ENCODE results near the gene CDC37. TPM values are rescaled to one million over a fixed set of nuclear protein-coding genes. Genes with fewer than 3 reads are reported as not detected.

The CDC37 gene
- 119 and 153 TPM in 2 replicates for total RNA-seq

DNA sequence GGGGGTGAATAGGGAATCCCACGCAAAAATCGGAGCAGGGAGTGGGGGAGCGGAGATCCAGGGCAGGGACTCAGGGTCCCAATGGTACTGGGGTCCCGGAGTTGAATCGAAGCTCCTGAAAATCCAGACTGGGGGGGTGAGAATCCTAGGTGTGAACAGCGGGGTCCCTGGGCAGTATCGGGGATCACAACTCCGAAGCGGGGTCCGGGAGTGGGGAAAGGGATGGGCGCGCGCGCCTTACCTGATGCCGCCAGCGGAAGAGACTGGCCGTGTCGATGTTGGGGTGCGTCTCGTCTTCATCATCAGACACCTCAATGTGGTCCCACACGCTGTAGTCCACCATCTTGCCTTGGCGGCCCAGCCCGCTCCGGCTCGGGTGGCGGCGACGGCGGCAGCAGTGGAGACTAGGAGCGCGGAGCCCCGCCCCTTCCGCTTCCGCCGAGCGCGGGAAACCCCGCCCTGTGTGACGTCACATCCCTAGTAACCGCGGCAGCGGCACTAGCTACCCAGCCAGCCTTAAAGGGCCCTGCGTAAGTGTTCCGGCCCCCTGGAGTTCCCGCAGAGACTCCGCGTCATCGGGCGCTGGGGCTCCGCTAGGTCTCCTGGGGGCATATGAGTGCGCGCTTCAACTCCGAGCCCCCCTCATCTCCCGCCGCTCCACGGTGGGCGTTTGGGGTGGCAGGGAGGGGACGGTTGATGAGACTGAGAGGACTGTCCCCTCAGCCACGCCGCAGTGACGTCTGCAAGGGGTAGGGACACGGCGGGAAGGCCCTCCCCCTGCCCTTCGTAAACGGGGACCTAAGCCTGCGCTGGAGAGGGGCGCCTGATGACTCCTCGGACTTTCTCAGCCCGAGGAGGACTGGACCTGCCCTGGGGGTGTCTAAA, at the start of gene CDC37:
CDC37 (minus strand) TSS at position 406 of the 885 bp plus-strand sequence; CDS start at position 343, 63 bp downstream.

DNA sequence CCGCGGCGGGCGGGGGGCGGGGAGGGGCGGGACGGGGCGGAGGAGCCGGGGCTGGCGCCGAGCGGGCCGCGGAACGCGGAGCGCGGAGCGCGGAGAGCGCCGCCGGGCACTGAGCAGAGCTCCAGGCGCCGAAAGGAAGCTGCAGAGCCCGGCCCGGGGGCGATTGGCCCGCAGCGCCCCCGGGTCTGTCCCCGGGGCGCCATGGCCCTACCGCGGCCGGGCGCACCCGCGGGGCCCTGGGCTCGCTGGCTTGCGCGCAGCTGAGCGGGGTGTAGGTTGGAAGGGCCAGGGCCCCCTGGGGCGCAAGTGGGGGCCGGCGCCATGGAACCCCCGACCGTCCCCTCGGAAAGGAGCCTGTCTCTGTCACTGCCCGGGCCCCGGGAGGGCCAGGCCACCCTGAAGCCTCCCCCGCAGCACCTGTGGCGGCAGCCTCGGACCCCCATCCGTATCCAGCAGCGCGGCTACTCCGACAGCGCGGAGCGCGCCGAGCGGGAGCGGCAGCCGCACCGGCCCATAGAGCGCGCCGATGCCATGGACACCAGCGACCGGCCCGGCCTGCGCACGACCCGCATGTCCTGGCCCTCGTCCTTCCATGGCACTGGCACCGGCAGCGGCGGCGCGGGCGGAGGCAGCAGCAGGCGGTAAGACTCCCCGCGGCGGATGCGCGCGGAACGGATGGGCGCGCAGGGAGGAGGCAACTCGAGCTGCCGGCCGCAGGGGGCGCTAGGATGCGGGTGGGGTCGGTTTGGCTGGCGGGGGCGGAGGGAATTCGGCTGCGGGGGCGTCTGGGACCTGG, 17.3 kb upstream of the CDC37 start, which contains the start of gene PDE4A:
PDE4A (plus strand) TSS at position 95 of the 796 bp plus-strand sequence; CDS start at position 322, 227 bp downstream.

DNA sequence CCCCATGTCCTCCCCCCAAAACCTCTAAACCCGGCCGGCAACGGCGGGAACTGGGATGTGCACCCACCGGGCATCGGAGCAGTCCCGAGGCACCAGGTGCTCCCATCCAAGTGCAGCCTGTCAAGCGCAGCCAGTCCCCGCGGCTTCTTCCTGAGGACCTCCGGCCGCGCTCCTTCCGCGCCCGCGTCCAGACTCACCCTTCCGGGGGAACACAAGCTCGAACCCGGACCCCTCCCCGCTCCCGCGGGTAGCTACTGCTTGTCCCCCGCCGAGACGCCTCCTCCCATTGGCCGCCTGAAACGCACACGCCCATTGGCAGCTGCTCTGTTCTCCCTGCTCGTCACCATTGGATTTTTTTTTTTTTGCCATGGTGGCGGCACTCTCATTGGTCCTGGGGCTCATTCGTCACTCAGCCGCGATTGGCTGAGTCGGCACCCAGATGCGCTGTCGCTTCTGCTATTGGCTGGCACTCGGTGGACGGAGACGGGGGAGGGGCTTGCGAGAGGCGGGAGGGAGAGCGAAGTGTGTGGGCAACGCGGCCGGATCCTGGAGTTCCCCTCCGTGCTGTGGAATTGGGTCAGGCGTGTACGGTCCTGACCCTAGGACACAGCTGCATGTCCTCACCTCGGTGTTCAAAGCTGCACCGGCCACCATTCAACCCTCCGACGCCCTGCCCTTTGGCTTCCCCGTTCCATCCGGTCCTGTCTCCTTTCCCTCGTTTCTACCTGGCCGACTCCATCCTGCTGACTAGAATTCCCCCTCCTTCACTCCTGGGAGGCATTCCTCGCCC, 22.8 kb downstream of the CDC37 start, which contains the start of gene TYK2:
TYK2 (minus strand) TSS at position 260 of the 790 bp plus-strand sequence. CDS start 2,166 bp downstream, outside the sequence.

Other genes with a start within 250 kb of the CDC37 start
- 26.7 and 30.3 TPM in 2 replicates for gene DNMT1, start 208.6 kb downstream of the CDC37 start, total RNA-seq
- 11.9 and 14.6 TPM in 2 replicates for gene S1PR2, start 172.2 kb downstream of the CDC37 start, total RNA-seq
- 18.1 and 25.0 TPM in 2 replicates for gene MRPL4, start 151.3 kb downstream of the CDC37 start, total RNA-seq
- 5.9 and 19.6 TPM in 2 replicates for gene ICAM1, start 132.4 kb downstream of the CDC37 start, total RNA-seq
- 0.10 and 0.52 TPM in 2 replicates for gene ICAM4, start 116.6 kb downstream of the CDC37 start, total RNA-seq
- 2.3 and 2.5 TPM in 2 replicates for gene ICAM5, start 113.6 kb downstream of the CDC37 start, total RNA-seq
- gene ZGLP1, start 93.7 kb downstream of the CDC37 start, total RNA-seq = 0.46 and 0.59 TPM in 2 replicates
- 12.5 and 19.6 TPM in 2 replicates for gene FDX2, start 87.5 kb downstream of the CDC37 start, total RNA-seq
- gene RAVER1, start 70.0 kb downstream of the CDC37 start, total RNA-seq = 17.3 and 27.0 TPM in 2 replicates
- gene ICAM3, start 63.9 kb downstream of the CDC37 start, total RNA-seq = 6.7 and 8.3 TPM in 2 replicates
- 82.5 and 86.6 TPM in 2 replicates for gene TYK2, start 23.0 kb downstream of the CDC37 start, total RNA-seq
- 9.7 and 10.0 TPM in 2 replicates for gene PDE4A, start 17.0 kb upstream of the CDC37 start, total RNA-seq
- 79.0 and 82.3 TPM in 2 replicates for gene KEAP1, start 99.8 kb upstream of the CDC37 start, total RNA-seq
- gene S1PR5, start 113.9 kb upstream of the CDC37 start, total RNA-seq = 1.7 and 4.8 TPM in 2 replicates
- 9.9 and 14.3 TPM in 2 replicates for gene ATG4D, start 140.4 kb upstream of the CDC37 start, total RNA-seq
- 8.0 and 10.7 TPM in 2 replicates for gene KRI1, start 162.5 kb upstream of the CDC37 start, total RNA-seq
- 9.8 and 11.6 TPM in 2 replicates for gene CDKN2D, start 165.4 kb upstream of the CDC37 start, total RNA-seq
- gene AP1M2, start 183.8 kb upstream of the CDC37 start, total RNA-seq = 0.13 TPM in 1 of 2 replicates, not detected in the other
- 97.8 and 132 TPM in 2 replicates for gene SLC44A2, start 222.0 kb upstream of the CDC37 start, total RNA-seq